ENCODE results near the gene MRPL19.
"Not testable (repeated sequence)": the region's sequence is repeated elsewhere in the genome, so short reads cannot be mapped to it uniquely, and the experiment has no call there.

- TF ChIP-seq CTCF (conservative IDR thresholded peaks at IDR 0.05; ENCODE audit: low read depth, low read length); EZH2 (IDR thresholded peaks at IDR 0.05; ENCODE audit: low read length, unreplicated experiment): not testable (repeated sequence)
Measured at GRCh38 chr2:75683430-75683829, 36.8 kb downstream of the MRPL19 start.
